HG03025 (cell line): ENCODE measurements around the gene CASZ1.

Experiments used
- ATAC-seq: cut with Tn5 transposase; IDR thresholded peaks from one replicate; pipeline ENCODE4 v1.9.1; 2021; ENCODE audit warnings: mild to moderate bottlenecking, moderate library complexity; ENCODE audit not compliant: unreplicated experiment, low FRiP score

The CASZ1 gene

GRCh38 chr1:10662090-10662688 is 134.3 kb downstream of the CASZ1 start:
- no peak for ATAC-seq

- no peak for ATAC-seq
Measured at GRCh38 chr1:10661453-10661852, 135.0 kb downstream of the CASZ1 start.

GRCh38 chr1:10659646-10660540 is 136.6 kb downstream of the CASZ1 start:
- no peak for ATAC-seq

- no peak for ATAC-seq
Measured at GRCh38 chr1:10659218-10659617, 137.2 kb downstream of the CASZ1 start.

- ATAC-seq, result no peak
Measured at GRCh38 chr1:10658396-10659066, 137.9 kb downstream of the CASZ1 start.

- ATAC-seq, result no peak
Measured at GRCh38 chr1:10657088-10657847, 139.2 kb downstream of the CASZ1 start.

GRCh38 chr1:10656431-10656830 is 140.0 kb downstream of the CASZ1 start:
- no peak for ATAC-seq

GRCh38 chr1:10655002-10655401 is 141.4 kb downstream of the CASZ1 start:
- ATAC-seq, result no peak

- no peak for ATAC-seq
Measured at GRCh38 chr1:10653370-10654125, 142.9 kb downstream of the CASZ1 start.

GRCh38 chr1:10652626-10653025 is 143.8 kb downstream of the CASZ1 start:
- no peak for ATAC-seq

GRCh38 chr1:10651793-10652192 is 144.7 kb downstream of the CASZ1 start:
- no peak for ATAC-seq

- ATAC-seq, result no peak
Measured at GRCh38 chr1:10651389-10651766, 145.1 kb downstream of the CASZ1 start.

- ATAC-seq, result no peak
Measured at GRCh38 chr1:10650556-10651388, 145.7 kb downstream of the CASZ1 start.

GRCh38 chr1:10649517-10650201 is 146.8 kb downstream of the CASZ1 start:
- no peak for ATAC-seq

- no peak for ATAC-seq
Measured at GRCh38 chr1:10648689-10649516, 147.5 kb downstream of the CASZ1 start.

GRCh38 chr1:10647414-10648170 is 148.9 kb downstream of the CASZ1 start:
- ATAC-seq, result no peak

- no peak for ATAC-seq
Measured at GRCh38 chr1:10646347-10646861, 150.0 kb downstream of the CASZ1 start.
